NCI-H69 (cell line): ENCODE measurements around the gene MYPN.
"Not testable (repeated sequence)": the region's sequence is repeated elsewhere in the genome, so short reads cannot be mapped to it uniquely, and the experiment has no call there.

ENCODE experiments used
- DNase-seq: peaks from one replicate; lab custom pipeline; 2025; lab: John Stamatoyannopoulos, UW

The MYPN gene

DNA sequence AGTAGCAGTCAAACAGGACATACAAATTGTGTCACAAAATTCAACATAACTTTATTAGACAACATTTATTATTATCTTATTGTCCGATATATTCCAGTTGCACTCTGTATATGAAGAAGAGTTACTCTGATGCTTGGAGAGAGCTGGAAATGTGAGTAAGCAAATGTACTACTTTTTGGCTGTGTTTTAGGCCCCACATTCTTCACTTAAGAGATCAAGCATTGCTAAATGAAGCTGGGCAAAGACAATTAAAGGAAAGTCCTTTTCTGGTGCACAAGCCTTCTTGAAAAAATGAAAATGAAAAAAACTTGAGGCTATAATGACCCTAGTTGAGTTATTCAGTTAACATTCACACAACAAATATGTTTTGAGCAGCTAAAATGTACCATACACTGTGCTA, 26.1 kb downstream of the MYPN start:
- DNase-seq = no peak

DNA sequence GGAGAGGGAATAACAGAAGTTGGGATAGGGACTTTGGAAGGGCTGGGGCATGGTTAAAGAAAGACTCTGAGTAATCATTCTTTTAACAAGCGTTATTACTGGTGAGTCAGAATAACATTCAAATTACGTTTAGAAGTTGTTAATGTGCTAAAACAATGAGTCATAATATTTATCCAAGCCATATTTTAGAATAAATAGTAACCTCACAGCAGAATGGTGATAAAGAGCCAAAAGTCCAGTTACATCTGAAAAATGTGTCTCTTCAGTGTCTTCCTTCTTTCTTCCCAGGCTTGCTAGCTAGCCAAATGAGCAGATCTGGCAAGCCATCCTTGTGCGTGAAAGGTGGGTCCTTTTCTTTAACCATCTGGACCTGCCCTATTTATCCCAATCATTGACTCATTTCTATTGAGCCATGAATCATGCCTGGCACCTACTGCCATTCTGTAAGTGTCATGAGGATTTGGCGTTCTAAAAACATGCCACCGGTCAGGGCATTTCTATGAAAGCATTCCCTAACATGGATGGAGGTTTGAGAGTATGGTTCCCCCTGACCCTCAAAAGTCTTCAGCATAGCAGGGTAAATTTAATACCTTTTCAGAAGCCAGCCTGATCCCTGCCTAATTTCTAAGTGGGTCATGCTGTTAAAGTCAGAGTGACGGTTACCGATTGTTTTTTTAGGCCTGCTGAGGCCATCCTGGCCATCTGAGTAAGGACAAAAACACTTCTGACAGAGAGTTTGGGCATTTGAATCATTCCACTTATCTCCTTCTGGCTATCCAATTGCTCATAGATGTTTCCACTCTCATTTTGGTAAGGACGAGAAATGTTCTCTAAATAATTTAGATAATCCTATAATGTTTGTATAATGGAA, 26.9 kb downstream of the MYPN start:
- DNase-seq = peak; percentile 13

DNA sequence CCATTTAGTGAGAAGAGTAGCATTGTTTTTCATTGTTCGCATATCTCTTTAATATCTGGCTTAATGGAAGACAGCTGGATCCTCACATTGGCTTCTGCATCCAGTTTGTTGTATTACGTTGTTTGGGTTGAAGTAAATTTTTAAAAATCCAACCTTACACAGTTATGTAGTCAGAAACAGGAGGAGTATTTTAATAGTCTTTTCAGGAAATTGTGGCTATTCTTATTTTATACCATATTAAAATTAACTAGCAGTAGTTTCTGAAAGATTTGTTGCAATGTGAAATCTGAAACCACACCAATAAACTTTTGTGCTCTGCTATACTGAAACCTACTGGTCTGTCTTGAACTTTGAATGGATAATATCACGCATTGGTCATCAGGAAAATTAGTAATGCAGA, 27.9 kb downstream of the MYPN start:
- no peak for DNase-seq

DNA sequence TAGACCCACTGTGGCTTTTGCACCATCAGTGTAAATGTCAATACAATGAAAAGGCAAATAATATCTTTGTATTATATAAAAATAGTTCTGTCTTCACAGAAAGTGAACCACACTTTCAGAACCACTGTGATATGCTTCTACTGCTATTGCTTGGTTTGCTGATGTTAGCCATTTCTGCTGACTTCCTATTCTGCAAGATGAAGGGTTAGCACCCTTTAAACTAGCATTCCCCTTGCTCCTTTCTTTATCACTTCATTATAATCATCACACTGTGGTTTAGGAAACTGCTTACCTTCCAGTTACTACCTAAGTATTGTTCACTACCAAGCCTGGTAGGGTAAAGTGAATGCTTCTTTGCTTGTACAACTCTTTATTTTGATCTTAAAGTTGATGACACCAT, 29.2 kb downstream of the MYPN start:
- DNase-seq = no peak

DNA sequence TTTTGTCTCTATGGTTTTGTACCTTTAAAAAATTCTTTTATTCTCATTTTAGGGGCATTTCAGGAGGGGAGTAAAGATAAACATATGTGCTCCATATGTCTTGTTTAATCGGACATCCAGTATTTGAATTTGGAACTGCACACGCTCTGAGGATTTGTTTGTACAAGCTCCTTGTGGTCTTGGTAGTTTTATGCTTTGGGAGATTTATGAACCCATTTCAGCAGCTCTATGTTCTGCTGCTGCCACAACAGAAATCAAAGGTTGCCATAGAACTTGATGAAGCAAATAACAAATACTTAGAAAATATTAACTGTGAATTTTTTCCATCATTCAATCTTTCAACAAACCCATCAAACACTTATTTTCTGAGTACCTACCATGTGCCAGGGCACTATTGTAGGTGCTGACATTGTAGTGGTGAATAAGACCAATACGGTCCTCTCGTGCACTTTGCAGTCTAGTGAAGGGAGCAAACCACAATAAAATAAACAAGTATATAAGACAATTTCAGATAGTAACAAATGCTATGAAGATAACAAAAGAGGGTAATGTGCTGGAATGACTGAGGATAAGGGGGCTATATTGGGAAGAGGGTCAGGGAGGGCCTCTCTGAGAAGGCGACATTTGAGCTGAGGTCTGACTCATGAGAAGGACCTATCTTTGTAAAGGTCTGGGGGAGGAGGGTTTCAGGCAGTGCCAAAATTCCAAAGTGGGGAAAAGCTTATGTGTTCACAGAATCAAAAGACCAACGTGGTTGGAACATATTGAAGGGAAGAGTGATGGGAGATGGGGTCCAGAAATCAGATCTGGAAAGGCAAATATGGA, 30.4 kb downstream of the MYPN start:
- no peak for DNase-seq

DNA sequence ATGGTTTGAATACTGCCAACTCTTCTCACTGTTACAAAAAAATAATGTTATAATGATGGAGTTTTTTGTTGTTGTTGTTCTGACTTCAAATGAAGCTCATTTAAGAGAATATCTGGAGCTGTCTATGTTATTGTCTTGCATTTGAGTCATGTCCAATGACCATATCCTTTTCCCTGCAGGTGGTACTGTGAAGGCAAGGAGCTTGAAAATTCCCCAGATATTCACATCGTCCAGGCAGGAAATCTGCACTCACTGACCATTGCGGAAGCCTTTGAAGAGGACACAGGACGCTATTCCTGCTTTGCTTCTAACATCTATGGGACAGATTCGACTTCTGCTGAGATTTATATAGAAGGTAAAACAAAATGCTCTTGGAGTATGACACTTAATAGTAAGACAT, 33.5 kb downstream of the MYPN start:
- no peak for DNase-seq

DNA sequence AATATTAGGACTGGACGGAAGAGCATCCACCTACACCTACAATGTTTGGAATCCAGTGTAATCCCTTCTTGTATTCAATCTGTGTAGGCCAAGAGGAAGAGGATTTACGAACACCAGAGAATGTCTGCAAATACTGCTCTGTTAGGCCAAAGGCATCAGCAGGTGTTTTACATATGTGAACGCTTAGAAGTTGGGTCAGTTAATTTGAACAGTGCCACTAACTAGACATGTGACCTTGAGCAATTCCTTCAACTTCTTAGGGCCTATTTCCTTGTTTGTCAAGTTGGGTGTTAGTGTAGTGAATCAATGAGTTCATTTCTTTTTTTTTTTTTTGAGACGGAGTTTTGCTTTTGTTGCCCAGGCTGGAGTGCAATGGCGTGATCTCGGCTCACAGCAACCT, 35.4 kb downstream of the MYPN start:
- DNase-seq = no peak

DNA sequence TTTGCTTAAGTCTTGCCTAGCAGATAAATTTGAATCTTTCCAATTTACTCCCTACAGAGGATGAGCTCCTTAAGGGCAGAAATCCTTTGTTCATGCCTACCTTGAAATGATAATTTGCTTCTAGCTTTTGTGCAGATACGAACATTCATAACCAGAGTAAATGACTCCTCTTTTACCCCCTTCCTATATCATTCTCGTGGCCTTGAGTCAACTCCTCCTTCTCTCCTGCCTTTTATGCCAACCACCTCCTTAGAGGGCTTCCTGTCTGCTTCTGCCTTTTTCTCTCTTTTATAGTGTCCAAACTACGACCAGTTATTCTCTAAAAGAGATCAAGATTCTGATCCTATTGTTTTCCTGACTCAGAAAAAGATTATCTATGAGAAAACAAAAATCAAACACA, 36.4 kb downstream of the MYPN start:
- DNase-seq = no peak

DNA sequence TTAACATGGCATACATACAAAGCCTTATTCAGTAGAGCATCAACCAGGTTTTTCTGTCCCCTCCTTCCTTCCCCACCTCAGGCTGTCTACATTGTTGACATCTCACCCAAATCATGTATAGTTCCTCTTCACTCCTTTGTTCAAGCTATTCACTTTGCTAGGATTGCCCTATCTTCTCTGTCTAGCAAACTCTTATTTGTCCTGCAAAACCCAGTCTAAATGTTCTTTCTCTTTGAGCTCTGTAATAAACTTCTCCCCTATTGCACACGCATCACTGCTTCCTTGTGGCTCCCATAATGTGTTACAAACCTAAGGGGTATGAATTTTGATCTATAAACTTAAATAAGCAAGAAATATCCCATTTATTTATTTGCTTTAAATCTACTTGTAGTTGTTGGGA, 36.8 kb downstream of the MYPN start:
- DNase-seq = no peak

DNA sequence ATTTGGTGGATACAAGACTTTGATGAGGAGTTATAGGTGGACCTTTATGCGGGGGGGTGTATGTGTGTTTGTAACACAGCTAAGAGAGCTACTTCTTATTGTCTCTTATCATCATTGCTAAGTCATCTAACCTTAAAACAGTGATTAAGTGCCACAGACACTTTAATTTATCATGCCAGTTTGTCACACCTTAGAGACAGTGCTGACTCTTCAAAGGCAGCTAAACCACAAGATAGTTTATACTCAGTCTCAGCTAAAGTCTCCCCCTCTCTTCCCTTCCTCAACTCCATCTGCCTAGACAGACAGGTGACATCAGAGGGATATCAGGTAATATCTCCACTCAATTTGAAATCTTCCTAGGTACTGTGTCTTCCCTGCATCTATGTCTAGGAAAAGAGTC, 42.2 kb downstream of the MYPN start:
- DNase-seq = no peak

DNA sequence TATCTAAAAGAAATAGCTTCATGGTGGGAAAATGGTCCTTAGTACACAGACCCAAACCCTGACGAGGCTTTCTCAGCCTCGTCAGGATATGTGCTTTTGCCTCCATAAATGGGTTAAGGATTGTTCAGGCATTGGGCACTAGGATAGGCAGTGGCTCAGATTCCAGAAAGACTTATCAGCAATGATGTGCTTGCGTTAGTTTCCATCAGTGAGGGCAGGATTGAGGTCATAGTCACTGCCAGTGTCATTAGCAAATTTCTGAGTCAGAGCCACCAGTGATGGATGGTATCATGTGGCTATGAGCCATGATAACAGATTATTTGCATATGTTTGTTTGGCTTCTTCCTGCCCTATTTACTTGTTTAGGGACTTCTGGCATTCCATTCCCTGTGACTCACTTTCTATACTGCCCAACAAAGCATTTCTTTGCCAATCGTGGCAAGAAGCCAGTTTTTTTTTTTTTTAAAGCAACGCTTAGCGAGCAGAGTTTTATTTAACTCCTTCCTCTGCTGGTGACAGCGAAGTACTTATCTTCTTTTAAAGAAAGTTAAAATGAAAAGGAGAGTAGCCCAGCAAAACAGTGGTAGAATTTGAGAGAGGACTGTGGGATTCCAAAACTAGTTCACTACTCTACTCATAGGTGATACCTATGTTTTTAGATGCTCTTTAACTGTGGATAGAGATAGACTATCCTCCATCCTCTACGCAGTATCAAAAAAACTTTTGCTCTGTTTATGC, 44.4 kb downstream of the MYPN start:
- DNase-seq = peak; percentile 55

DNA sequence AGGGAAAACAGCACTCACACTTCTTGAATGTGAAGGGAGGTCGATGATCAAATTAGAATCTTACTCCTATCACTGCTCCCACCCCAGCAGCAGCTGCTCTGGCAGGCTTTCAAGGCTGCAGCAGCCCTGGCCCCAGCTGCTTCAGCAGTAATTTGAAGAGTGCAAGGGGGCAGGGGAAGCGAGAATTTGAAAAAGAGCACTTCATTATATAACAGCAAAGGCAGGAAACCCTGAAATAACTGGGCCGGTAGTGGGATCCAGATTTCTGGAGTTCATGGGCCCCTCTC, 44.9 kb downstream of the MYPN start:
- peak; percentile 44 for DNase-seq

DNA sequence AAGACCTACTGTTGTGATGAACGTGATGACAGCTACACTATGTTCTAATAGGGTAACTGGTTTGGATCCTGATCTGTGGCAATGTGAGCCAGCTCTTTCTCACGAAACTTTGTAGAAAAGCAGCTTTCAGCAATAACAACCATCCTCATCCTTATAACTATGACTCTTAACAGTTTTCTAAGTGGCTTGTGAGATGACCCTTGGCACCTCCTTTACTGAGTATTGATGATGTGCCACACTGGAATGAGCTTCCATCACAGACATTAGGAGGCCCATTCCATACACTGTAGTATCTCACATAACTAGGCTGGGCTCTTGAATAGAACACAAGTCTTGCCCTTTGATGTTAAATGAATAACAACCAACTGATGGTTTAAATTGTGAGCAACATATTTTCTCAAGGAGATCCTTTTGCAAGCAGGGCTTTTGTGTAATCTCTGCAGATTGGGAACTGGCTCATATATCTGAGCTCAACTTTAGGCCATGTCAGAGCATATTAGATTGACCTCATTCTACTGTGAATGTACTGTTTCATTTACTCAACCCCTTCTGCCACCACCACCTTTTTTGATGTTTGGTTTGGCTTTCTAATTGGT, 46.4 kb downstream of the MYPN start:
- no peak for DNase-seq

DNA sequence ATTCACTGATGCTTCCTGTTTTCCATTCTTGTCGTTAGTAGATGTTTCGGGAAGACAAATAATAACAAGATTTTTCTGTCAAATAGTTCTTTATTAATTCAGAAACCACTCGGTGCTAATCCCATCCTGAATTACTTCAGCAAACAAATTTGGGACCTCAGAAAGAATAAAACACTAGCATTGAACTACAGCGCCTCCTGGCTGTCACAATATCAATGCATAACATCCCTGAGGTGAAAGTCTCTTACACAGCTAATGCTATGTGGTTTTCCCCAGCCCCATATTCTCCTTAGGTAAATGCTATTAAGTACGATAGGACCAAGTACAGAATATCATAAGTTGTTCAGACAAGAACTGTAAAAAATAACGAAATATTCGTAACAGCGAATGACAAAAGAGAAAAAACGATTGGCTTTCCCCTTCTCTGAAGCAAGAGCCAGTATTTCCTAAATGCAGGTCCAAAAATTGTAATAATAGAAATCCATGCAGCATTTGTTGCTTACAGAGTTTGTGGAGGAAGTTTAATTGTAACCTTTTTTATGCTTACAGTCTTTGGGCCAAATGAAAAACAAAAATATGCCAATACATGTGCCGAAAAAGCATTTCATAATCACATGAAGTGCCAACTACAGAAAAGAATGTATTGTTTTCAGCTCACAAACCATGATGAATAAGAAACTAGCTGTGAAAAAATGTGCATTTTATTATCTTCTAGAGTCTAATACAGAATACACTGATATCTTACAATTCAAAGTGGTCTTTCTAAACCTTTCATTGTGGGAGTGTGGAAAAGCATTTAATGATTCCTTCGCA, 47.3 kb downstream of the MYPN start:
- peak; percentile 7 for DNase-seq

DNA sequence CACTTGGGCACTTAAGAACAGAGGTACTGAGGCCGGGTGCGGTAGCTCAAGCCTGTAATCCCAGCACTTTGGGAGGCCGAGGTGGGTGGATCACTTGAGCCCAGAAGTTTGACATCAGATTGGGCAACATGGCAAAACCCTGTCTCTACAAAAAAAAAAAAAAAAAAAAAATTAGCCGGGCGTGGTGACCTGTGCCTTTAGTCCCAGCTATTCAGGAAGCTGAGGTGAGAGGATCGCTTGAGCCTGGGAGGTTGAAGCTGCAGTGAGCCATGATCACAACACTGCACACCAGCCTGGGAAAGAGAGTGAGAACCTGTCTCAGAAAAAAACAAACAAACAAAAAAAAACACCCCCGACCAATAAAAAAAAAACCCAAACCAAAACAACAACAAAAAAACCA, 48.2 kb downstream of the MYPN start:
- DNase-seq = not testable (repeated sequence)

DNA sequence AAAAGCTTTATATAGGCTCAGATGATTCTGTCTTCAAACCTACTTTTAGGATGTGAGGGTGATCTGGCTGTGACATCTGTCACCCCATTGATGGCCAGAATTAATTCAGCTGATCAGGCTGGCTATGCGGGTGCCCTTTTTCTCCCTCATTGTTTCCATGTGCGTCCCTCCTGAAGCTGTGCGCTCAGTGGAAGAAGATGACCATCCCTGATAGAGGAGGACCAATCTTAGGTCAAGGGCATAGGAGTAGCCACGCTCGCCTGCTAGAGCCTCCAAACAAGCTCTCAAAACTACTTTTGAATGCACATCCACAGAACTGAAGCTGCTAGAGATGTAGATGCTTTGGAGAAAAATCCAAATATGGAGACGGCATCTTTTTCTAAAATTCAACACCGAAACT, 48.7 kb downstream of the MYPN start:
- no peak for DNase-seq

DNA sequence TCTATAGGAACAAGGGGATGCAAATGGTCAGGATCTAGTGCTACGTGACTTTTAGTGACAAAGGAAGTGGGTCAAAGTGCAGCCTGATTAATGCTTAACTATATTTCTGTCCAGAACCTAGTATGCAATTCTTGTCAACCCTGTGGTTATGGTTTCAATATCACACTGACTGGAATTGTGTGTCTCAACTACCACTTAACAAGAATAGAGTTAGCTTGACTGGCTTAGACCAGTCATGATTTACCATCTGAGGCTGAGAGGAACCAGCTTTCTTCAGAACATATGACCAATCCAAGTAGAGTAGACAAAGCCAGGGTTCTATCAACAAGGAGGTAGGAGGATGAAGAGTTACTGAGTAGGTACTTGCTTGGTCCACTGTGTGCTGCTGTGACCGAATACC, 54.4 kb downstream of the MYPN start:
- no peak for DNase-seq

DNA sequence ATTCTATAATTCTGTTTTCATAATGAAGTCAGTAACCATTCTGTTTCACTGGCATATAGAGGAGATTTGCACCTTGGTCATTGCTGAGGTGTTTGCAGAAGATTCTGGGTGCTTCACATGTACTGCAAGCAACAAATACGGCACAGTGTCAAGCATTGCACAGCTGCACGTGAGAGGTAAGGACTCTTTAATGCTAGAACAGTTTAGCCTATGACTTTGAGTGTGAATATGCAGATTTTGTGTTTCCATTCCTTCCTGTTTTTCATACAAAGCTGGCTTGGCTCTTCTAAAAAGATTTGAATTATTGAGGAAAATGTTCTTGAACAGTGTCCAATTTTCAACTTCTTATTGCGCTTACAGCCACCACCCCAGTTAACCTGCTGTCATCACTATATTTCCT, 56.4 kb downstream of the MYPN start:
- DNase-seq = no peak

DNA sequence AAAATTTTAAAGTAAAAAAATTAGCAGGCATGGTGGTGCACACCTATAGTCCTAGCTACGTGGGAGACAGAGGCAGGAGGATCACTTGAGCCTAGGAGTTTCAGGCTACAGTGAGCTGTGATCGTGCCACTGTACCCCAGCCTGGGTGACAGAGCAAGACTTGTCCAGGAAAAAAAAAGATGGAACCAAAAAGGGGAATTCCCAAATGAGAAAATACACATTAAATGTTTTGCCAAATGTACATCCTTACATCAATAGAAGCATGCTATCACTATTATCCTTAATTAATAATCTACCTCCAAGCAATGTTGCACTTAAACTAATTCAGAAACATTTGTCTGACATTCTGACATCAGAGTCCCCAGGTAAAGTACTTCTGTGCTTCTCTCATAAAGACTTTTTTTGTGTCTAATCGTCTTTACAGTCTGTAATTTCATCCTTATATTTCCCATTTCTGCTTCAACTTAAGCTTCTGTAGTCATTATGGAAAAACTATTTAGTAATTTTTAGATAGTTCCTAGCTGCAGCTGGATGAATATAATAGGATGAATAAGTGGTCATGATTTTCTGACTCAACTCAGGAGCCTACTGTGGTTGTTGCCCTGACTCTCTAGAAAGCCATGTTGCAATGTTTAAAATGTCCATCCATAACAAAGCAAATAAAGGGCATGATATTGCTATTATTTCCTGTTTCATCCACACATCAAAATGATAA, 57.7 kb downstream of the MYPN start:
- no peak for DNase-seq

DNA sequence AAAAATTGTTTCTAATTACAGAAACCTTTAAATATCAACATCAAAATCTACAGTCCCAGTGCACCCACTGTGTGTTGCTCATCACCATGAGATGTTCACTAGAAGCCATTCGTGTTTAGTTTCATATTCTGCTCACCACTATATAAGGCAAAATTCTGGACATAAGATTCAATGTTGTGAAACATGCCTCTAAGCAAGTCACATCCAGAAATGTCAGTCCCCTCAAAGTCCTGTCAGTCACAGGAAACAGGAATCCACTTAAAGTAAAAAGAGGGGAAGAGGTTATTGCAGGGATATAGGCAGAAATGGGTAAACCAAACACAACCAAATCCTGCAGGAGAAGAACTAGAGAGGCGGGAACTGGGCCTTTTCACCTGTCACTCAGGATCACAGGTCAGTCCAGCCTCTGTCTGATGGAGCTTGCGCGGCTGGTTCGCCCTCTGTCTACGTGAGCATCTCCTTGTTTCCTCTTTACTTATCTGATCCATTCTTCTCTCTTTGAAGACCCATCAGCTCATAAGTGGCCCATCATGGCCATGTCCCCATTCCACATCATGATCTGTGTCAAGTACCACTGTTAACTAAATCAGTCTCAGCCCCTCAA, 58.4 kb downstream of the MYPN start:
- DNase-seq = no peak
